SU-DHL-6 (cell line): ENCODE results near the gene HUS1.
"Not testable (repeated sequence)": the region's sequence is repeated elsewhere in the genome, so short reads cannot be mapped to it uniquely, and the experiment has no call there.

ENCODE experiments used
- H2AFZ ChIP-seq: fragments of 200-600 bp; sonication (generic); 2 replicates; pipeline ENCODE4 v1.6.1; 2014; ENCODE audit warnings: low read depth, mild to moderate bottlenecking, moderate library complexity, mixed read lengths, antibody characterized with exemption, low read length; ENCODE audit not compliant: severe bottlenecking
- H3F3A ChIP-seq: fragments of 200-600 bp; shearing (Covaris generic); 2 replicates; pipeline ENCODE4 v1.6.0; 2016; ENCODE audit warnings: antibody characterized with exemption, mild to moderate bottlenecking; ENCODE audit not compliant: insufficient read depth
- H3K27ac ChIP-seq: fragments of 200-600 bp; sonication (generic); 2 replicates; pipeline ENCODE4 v1.5.1; 2016; ENCODE audit warnings: low read depth, mild to moderate bottlenecking, low read length, moderate library complexity, mixed read lengths
- H3K27me3 ChIP-seq: fragments of 200-600 bp; sonication (generic), shearing (Covaris generic); 2 replicates; pipeline ENCODE4 v1.6.0; 2014; ENCODE audit warnings: mild to moderate bottlenecking, low read length
- H3K36me3 ChIP-seq: fragments of 200-600 bp; sonication (generic); 2 replicates; pipeline ENCODE4 v1.6.1; 2014; ENCODE audit warnings: mild to moderate bottlenecking, low read length, mixed read lengths
- H3K4me2 ChIP-seq: fragments of 300-600, 200-600 bp; shearing (Covaris generic), sonication (generic); 2 replicates; pipeline ENCODE4 v1.6.0; 2014; ENCODE audit warnings: low read length, low read depth, mild to moderate bottlenecking; ENCODE audit not compliant: poor library complexity, severe bottlenecking
- H3K4me3 ChIP-seq: fragments of 200-600 bp; sonication (generic); 2 replicates; pipeline ENCODE4 v1.5.1; 2014; ENCODE audit warnings: antibody characterized with exemption, low read length, mild to moderate bottlenecking, mixed read lengths; ENCODE audit not compliant: insufficient read depth, poor library complexity, severe bottlenecking
- H3K79me2 ChIP-seq: fragments of 200-600 bp; sonication (generic); 2 replicates; pipeline ENCODE4 v1.6.1; 2014; ENCODE audit warnings: mild to moderate bottlenecking, low read length, moderate library complexity; ENCODE audit not compliant: insufficient read depth
- H3K9ac ChIP-seq: fragments of 200-600 bp; sonication (generic); 2 replicates; pipeline ENCODE4 v1.7.0; 2014; ENCODE audit warnings: mild to moderate bottlenecking, low read length
- H3K9me2 ChIP-seq: fragments of 200-600 bp; sonication (generic); replicated peaks from 2 replicates; pipeline ENCODE4 v1.6.1; 2014; ENCODE audit warnings: low read length; ENCODE audit not compliant: insufficient read depth
- H3K9me3 ChIP-seq: fragments of 200-600 bp; sonication (generic); 2 replicates; pipeline ENCODE4 v1.6.1; 2014; ENCODE audit warnings: low read length, mixed read lengths; ENCODE audit not compliant: insufficient read depth
- H4K20me1 ChIP-seq: fragments of 200-600 bp; sonication (generic); 2 replicates; pipeline ENCODE4 v1.6.1; 2014; ENCODE audit warnings: low read depth, mild to moderate bottlenecking, antibody characterized with exemption, low read length, moderate library complexity, mixed read lengths
- CTCF ChIP-seq: fragments of 200-600 bp; sonication (generic); IDR thresholded peaks from one replicate; pipeline ENCODE4 v1.5.1; 2017; ENCODE audit warnings: antibody characterized with exemption, mild to moderate bottlenecking, low read length, moderate library complexity; ENCODE audit not compliant: insufficient read depth, poor library complexity, severe bottlenecking
- EZH2phosphoT487 ChIP-seq: fragments of 200-600 bp; sonication (generic), shearing (Covaris generic); conservative IDR thresholded peaks from 2 replicates; pipeline ENCODE4 v1.6.1; 2018; ENCODE audit warnings: mild to moderate bottlenecking, antibody characterized with exemption, low read length, moderate library complexity, mixed read lengths

The HUS1 gene

DNA sequence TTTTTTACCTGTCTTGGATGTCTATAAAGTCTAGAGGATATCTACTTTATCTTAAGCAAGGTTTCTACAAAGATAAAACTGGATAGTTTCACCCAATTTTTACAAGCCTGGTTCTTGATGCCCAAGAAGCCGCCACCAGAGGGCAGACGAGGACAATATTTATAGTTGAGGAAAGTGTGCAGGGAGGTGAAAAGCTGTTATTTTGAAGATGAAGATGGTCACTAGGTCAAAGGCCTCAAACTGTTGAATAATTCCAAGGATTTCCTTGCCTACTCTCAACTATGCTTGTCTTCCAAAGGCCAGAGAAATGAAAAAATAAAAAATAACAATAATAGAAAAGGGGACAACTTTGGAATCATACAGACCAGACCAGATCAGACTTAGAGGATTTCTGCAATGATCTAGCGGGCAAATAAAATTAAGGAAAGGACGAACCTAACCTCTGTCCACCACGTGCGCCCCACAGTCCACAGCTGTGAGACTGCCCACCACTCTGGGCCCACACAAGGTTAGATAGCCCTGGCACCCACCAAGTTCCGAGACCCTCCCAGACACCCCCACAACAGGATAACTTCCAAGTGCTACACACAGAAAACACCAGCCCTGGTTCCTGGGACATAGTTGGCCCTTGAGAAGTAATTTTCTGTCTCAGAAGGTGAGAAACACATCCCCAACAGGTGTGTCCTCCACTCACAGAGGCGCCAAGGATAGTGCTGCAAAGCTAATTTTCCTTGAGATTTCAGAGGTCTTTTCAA lies 34.0 kb downstream of the HUS1 start:
- no peaks in the 10 kb centered on the region for H3K9me2 ChIP-seq
- H3K36me3 ChIP-seq = no peaks in the 10 kb centered on the region
- no peaks in the 10 kb centered on the region for H4K20me1 ChIP-seq
- H3K79me2 ChIP-seq = no peaks in the 10 kb centered on the region
- H3K9ac ChIP-seq = no peak overlapping the region
- no peaks in the 10 kb centered on the region for H3F3A ChIP-seq
- H3K9me3 ChIP-seq = no peaks in the 10 kb centered on the region
- no peak overlapping the region for H3K4me2 ChIP-seq
- no peak overlapping the region for H3K27ac ChIP-seq
- no peaks in the 10 kb centered on the region for H3K27me3 ChIP-seq
- no peak overlapping the region for H3K4me3 ChIP-seq
- no peak overlapping the region for H2AFZ ChIP-seq
- TF ChIP-seq EZH2phosphoT487 (no peak), CTCF (peak; percentile 98)

GRCh38 chr7:47944536-47945260 lies 34.7 kb downstream of the HUS1 start:
- TF ChIP-seq EZH2phosphoT487 (no peak), CTCF (no peak)
- no peak overlapping the region for H3K4me2 ChIP-seq
- H3K27ac ChIP-seq = no peak overlapping the region
- H3K27me3 ChIP-seq = no peaks in the 10 kb centered on the region
- no peaks in the 10 kb centered on the region for H4K20me1 ChIP-seq
- H3K9me3 ChIP-seq = no peaks in the 10 kb centered on the region
- no peak overlapping the region for H3K9ac ChIP-seq
- H3K4me3 ChIP-seq = no peak overlapping the region
- no peaks in the 10 kb centered on the region for H3K79me2 ChIP-seq
- no peaks in the 10 kb centered on the region for H3K36me3 ChIP-seq
- no peaks in the 10 kb centered on the region for H3K9me2 ChIP-seq
- H3F3A ChIP-seq = no peaks in the 10 kb centered on the region
- H2AFZ ChIP-seq = no peak overlapping the region

- Histone ChIP-seq H3K36me3 (no peaks in the 10 kb centered on the region), H3K27ac (no peak overlapping the region), H3K9ac (no peak overlapping the region), H3K9me3 (no peaks in the 10 kb centered on the region), H3K79me2 (no peaks in the 10 kb centered on the region), H3K4me3 (no peak overlapping the region), H3K4me2 (no peak overlapping the region), H3F3A (no peaks in the 10 kb centered on the region), H3K9me2 (no peaks in the 10 kb centered on the region), H3K27me3 (no peaks in the 10 kb centered on the region), H4K20me1 (no peaks in the 10 kb centered on the region), H2AFZ (no peak overlapping the region)
- TF ChIP-seq CTCF (no peak), EZH2phosphoT487 (no peak)
Observed at GRCh38 chr7:47943676-47944474, 35.5 kb downstream of the HUS1 start.

- H3K9me3 ChIP-seq, H3K27ac ChIP-seq, H2AFZ ChIP-seq, H3K4me2 ChIP-seq, H3K9ac ChIP-seq, H3K4me3 ChIP-seq, H3K27me3 ChIP-seq, H3K79me2 ChIP-seq, H3K9me2 ChIP-seq, H3K36me3 ChIP-seq, H4K20me1 ChIP-seq: not testable (repeated sequence)
- peaks cover 10% of the 10 kb centered on the region for H3F3A ChIP-seq
Observed at GRCh38 chr7:47942651-47943050, 36.8 kb downstream of the HUS1 start.
